Immature natural killer cell (primary cell): ENCODE results near the gene DDX11. TPM values are rescaled to one million over a fixed set of nuclear protein-coding genes. Genes with fewer than 3 reads are reported as not detected.
"Not testable (repeated sequence)": the region's sequence is repeated elsewhere in the genome, so short reads cannot be mapped to it uniquely, and the experiment has no call there.

ENCODE experiments used
- DNase-seq, 3 donors: peaks; one replicate each; pipeline ENCODE4 v3.0.0; 2022; ENCODE audit warnings: mixed read lengths in 1 of 3
- H3K27ac Mint-ChIP-seq, 6 donors: one replicate each; pipeline ENCODE4 v1.8.0; 2020; ENCODE audit warnings: mixed read lengths in 6 of 6, mild to moderate bottlenecking in 5 of 6, inconsistent platforms in 4 of 6, moderate library complexity in 3 of 6
- H3K27me3 Mint-ChIP-seq, 3 donors: one replicate each; pipeline ENCODE4 v1.8.0; 2020 to 2021; ENCODE audit warnings: low read depth in 3 of 3, mild to moderate bottlenecking in 3 of 3, mixed read lengths in 3 of 3, moderate library complexity in 3 of 3, inconsistent platforms in 1 of 3
- H3K36me3 Mint-ChIP-seq, 3 donors: one replicate each; pipeline ENCODE4 v1.8.0; 2020; ENCODE audit warnings: mixed read lengths in 3 of 3, inconsistent platforms in 2 of 3, mild to moderate bottlenecking in 2 of 3
- H3K4me1 Mint-ChIP-seq, 2 donors: one replicate each; pipeline ENCODE4 v1.8.0; 2020; ENCODE audit warnings: inconsistent platforms in 2 of 2, mild to moderate bottlenecking in 2 of 2, mixed read lengths in 2 of 2, moderate library complexity in 1 of 2
- H3K4me3 Mint-ChIP-seq, 5 donors: one replicate each; pipeline ENCODE4 v1.8.0; 2020; ENCODE audit warnings: mild to moderate bottlenecking in 5 of 5, mixed read lengths in 5 of 5, inconsistent platforms in 3 of 5, moderate library complexity in 3 of 5
- H3K9me3 Mint-ChIP-seq, 6 donors: one replicate each; pipeline ENCODE4 v1.8.0; 2020; ENCODE audit warnings: mild to moderate bottlenecking in 6 of 6, mixed read lengths in 6 of 6, inconsistent platforms in 4 of 6, moderate library complexity in 3 of 6
- polyA plus RNA-seq, 3 donors: library from polyadenylated mRNA; unstranded; fragments of 300-500 nt; fragmentation: Illumina TruSeq; gene quantifications; one replicate each; pipeline ENCODE4 v1.2.3, GENCODE V29; 2021

DDX11 gene
- polyA plus RNA-seq, 3 donors from 2014 or later: 5.4 to 14.7 TPM; not detected in 1

DNA sequence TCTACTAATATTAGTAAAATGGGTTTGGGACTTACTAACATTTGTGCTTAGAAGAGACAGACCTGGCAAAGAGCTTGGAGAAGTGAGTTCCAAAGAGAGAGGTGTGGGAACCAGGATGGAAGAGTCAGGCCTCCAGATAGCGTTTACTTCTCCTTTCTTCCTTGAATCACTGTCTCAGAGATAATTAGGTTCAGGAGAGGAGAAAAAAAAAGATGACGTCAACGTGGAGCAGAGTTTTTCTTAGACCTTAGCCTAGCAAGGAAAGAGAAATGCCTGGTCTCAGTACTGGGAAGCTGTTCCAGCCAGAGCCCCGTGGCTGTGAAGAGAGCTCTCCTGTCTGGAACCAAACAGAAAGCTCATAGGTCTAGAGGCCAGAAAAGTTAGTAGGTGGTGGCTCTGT lies 3.4 kb downstream of the DDX11 start:
- not testable (repeated sequence) for H3K9me3 Mint-ChIP-seq, H3K4me3 Mint-ChIP-seq

DNA sequence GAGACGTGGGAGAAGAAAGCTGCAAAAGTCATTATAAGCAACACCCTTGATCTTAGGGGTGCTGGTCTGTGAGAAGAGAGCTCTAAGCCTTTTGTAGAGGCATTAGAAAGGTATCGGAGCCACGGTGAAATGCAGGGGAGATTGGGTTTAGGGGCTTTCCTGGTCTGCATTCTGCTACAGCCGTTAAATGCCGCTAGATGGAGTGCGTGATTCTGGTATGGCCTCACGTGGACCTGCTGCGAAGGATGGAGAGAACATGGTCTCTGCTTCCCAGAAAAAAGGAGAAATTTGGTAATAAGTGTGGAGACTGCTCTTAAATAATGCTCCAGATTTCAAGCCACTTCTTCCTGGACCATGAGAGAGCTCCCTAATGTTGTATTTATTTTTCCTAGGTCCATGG lies 4.3 kb downstream of the DDX11 start:
- not testable (repeated sequence) for DNase-seq, H3K9me3 Mint-ChIP-seq, H3K27me3 Mint-ChIP-seq, H3K27ac Mint-ChIP-seq, H3K4me3 Mint-ChIP-seq
- peaks cover 0 to 16% (median 0%) of the 10 kb centered on the region in 3 donors for H3K36me3 Mint-ChIP-seq
- peaks cover 27 to 40% of the 10 kb centered on the region in 2 donors for H3K4me1 Mint-ChIP-seq

More for the DNA sequence above, 3.4 kb downstream of the DDX11 start:
- Mint-ChIP-seq H3K4me1 (peaks cover 30 to 46% of the 10 kb centered on the region in 2 donors), H3K36me3 (peaks cover 0 to 16% (median 0%) of the 10 kb centered on the region in 3 donors)
- DNase-seq, H3K27ac Mint-ChIP-seq, H3K27me3 Mint-ChIP-seq: not testable (repeated sequence)

DNA sequence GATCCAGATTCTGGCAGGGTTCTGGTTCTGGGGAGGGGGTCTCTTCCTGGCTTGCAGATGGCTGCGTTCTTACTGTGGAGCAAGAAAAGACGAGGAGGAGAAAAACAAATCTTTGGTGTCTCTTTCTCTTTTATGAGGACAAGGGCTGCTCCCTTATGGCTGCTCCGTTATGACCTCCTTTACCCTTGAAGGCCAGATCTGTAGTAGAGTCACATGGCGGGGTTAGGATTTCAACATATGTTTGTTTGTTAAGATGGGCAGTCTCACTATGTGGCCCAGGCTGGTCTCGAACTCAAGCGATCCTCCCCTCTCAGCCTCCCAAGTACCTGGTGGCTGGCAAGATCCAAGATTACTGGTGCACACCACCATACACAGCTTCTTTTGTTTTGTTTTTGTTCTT lies 5.8 kb downstream of the DDX11 start:
- H3K27ac Mint-ChIP-seq, H3K4me3 Mint-ChIP-seq, H3K27me3 Mint-ChIP-seq, DNase-seq, H3K9me3 Mint-ChIP-seq: not testable (repeated sequence)
- Mint-ChIP-seq H3K36me3 (peaks cover 0 to 22% (median 0%) of the 10 kb centered on the region in 3 donors), H3K4me1 (peaks cover 13 to 27% of the 10 kb centered on the region in 2 donors)

DNA sequence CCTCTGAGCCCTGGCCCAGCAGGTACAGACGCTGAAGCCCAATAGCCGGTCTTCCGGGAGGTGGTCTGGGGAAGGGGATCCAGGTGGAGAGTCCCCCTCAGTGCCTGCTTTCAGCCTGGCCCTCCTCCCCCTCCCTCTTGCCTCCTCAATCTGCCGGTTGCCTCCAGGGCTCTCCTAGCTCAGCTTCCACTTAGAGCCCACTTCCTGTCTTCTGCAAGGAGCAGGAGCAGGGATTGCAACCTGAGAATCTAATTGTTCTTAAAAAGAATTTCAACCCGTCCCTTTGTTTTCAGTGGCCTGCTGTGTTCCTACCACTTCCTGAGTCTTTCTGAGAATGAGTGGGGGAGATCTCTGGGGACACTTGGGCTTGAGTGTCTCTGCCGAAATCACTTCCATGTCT lies 6.6 kb downstream of the DDX11 start:
- Mint-ChIP-seq H3K4me1 (peaks cover 10 to 19% of the 10 kb centered on the region in 2 donors), H3K4me3 (peak overlapping the region in 3 of 5 donors; percentile 2 to 52 (median 41)), H3K36me3 (peaks cover 0 to 26% (median 0%) of the 10 kb centered on the region in 3 donors), H3K27ac (peak overlapping the region in 4 of 6 donors; percentile 16 to 69 (median 52))
- not testable (repeated sequence) for DNase-seq, H3K27me3 Mint-ChIP-seq, H3K9me3 Mint-ChIP-seq

DNA sequence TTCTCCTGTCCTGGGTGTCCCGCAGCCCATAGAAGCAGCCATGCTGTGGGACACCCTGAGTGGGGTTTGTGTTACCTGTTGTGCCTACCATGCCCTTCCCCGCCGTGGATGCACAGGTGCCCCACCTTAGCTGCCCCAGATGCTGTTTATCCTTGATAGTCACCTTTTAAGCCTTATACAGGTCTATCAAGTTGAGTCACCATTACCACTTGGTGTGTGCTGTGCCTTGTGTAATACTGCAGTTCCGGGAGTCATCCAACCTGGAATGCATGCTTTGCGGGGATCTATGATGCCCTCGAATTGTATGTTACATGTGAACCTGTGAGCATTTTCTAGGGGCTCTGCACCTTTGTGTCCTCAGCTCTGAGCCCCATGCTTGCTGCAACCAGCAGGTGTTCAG lies 7.6 kb downstream of the DDX11 start:
- Mint-ChIP-seq H3K27ac (peak overlapping the region in 3 of 6 donors; percentile 0 to 37 (median 32)), H3K4me1 (peaks cover 10 to 13% of the 10 kb centered on the region in 2 donors), H3K36me3 (peaks cover 0 to 26% (median 0%) of the 10 kb centered on the region in 3 donors)
- not testable (repeated sequence) for DNase-seq, H3K9me3 Mint-ChIP-seq, H3K27me3 Mint-ChIP-seq, H3K4me3 Mint-ChIP-seq

DNA sequence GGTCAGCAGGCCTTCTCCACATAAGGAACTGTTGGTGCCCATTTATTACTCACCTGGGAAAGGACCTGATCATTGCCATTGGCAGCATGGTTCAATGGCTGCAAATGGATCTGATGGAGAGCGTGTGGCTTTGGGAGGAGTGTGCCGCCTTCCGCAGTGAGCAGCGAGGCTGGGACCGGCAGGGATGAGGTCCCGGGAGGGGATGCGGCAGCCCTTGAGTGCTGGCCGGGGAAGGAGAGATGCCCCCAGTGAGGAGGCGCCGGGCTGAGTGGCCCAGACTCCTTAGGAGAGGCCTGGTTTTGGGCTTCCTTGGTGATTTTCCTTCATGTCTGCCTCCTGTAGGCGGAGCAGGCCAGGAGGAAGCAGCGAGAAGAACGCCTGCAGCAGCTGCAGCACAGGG lies 10.6 kb downstream of the DDX11 start:
- not testable (repeated sequence) for DNase-seq, H3K27me3 Mint-ChIP-seq, H3K9me3 Mint-ChIP-seq, H3K4me3 Mint-ChIP-seq
- peaks cover 0 to 32% (median 1%) of the 10 kb centered on the region in 3 donors for H3K36me3 Mint-ChIP-seq
- peak overlapping the region in 1 of 6 donors; percentile 7 for H3K27ac Mint-ChIP-seq
- peaks cover 10 to 13% of the 10 kb centered on the region in 2 donors for H3K4me1 Mint-ChIP-seq

DNA sequence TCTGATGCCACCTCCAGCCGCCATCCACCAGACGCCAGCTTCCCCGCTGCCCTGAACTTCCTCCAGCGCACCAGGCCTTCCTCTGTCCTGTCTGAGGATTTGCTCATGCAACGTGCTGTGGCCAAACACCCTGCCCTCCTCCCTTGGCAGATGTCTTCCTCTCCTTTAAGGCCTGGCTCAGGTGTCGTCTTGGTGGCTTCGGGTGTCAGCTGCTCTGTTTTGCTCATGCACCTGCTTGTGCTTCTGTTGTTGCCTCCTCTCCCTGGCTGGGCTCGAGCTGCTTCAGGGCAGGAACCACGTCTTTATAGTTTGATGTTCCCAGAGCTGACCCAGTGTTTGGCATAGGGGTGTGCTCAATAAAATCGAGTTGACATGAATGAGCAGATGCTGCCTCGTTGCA lies 12.4 kb downstream of the DDX11 start:
- H3K27ac Mint-ChIP-seq, DNase-seq, H3K4me3 Mint-ChIP-seq, H3K27me3 Mint-ChIP-seq, H3K4me1 Mint-ChIP-seq, H3K9me3 Mint-ChIP-seq: not testable (repeated sequence)
- peaks cover 0 to 28% (median 5%) of the 10 kb centered on the region in 3 donors for H3K36me3 Mint-ChIP-seq

DNA sequence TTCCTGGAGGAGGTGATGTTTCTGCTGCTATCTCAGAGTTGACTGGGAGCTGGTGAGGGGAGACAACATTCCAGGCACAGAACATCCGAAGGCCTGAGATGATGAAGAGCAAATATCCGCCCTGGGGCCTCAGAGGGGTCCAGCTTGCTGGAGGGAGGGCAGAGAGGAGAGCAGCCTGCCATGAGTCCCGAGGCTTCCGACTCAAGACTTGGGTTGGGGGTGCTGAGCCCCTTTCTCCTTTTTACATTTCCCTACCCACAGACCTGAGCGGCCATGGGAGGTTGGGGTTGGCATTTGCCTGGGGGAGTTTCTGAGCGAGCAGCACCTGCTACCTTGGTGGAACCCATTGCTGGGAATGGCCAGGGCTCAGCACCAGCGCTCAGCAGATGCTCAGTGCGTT lies 13.8 kb downstream of the DDX11 start:
- not testable (repeated sequence) for H3K4me3 Mint-ChIP-seq, H3K9me3 Mint-ChIP-seq, H3K27me3 Mint-ChIP-seq, DNase-seq, H3K27ac Mint-ChIP-seq, H3K4me1 Mint-ChIP-seq
- H3K36me3 Mint-ChIP-seq: peaks cover 0 to 30% (median 5%) of the 10 kb centered on the region in 3 donors

DNA sequence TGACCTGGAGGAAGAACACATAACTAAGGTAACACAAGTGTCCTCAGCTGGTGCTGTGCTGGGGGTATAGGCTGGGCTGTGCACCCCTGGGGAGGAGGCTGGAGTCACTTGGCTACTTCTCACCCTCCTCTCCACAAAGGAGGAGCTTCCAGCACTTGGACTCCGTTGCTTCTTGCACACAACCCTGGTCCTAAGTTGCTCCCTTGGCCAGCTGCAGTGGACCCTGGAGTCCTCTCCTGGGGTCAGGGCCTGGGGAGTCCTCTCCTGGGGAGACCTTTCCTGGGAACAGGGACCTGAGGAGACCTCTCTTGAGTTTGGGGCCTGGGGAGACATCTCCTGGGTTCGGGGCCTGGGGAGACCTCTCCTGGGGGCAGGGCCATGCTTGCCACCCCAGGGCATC lies 14.3 kb downstream of the DDX11 start:
- not testable (repeated sequence) for H3K9me3 Mint-ChIP-seq, H3K27me3 Mint-ChIP-seq, DNase-seq, H3K27ac Mint-ChIP-seq, H3K4me1 Mint-ChIP-seq, H3K4me3 Mint-ChIP-seq
- peaks cover 0 to 32% (median 5%) of the 10 kb centered on the region in 3 donors for H3K36me3 Mint-ChIP-seq

DNA sequence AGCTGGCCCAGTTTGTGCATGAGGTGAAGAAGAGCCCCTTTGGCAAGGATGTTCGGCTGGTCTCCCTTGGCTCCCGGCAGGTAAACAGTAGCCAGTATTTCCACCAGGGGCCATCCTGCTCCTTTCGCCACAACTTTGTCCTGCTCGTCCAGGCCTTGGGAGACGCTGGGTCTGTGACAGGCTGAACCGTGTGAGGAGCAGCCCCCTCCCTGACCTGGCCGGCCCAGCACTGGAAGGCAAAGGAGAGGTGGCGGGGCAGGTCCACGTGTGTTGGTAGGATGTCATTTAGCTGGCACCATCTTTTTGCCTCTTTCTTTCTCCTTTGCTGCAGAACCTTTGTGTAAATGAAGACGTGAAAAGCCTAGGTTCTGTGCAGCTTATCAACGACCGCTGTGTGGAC lies 15.4 kb downstream of the DDX11 start:
- no peak overlapping the region for H3K27ac Mint-ChIP-seq
- no peak overlapping the region for H3K4me3 Mint-ChIP-seq
- H3K36me3 Mint-ChIP-seq: peaks cover 0 to 33% (median 5%) of the 10 kb centered on the region in 3 donors
- DNase-seq: no peak
- no peaks in the 10 kb centered on the region for H3K9me3 Mint-ChIP-seq
- peaks cover 0 to 2% (median 0%) of the 10 kb centered on the region in 3 donors for H3K27me3 Mint-ChIP-seq
- H3K4me1 Mint-ChIP-seq: no peaks in the 10 kb centered on the region

DNA sequence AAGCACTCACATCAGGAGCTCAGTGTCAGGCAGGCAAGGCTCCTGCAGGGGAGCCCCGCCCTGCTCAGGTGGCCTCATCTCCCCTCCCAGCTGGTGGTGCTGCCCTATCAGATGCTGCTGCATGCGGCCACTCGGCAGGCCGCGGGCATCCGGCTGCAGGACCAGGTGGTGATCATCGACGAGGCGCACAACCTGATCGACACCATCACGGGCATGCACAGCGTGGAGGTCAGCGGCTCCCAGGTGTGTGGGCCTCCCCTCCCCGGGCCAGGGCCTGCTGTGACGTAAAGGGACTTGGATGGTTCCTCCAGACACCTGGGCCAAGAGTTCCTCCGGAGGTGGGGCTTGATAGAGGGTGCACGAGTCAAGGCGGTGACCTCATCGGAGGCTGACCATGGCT lies 18.0 kb downstream of the DDX11 start:
- H3K27ac Mint-ChIP-seq, DNase-seq, H3K27me3 Mint-ChIP-seq, H3K4me3 Mint-ChIP-seq, H3K9me3 Mint-ChIP-seq, H3K4me1 Mint-ChIP-seq: not testable (repeated sequence)
- H3K36me3 Mint-ChIP-seq: peaks cover 5 to 35% (median 8%) of the 10 kb centered on the region in 3 donors

DNA sequence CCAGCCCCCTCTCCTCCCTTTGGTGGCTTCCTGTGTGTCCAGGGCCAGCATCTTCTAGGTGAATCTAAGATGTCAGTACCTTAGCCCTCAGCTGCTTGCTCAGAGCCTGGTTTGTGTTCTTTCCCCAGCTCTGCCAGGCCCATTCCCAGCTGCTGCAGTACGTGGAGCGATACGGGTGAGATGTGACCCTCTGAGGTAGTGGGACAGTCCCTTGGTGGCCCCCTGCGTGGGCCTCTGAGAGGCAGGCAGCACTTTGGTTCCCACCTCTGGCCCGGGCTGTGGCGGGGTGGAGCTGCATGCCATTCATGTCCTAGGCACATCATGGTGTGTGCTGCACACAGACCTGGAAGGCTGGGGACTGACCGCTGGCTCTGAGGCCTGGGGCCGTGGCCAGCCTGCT lies 19.1 kb downstream of the DDX11 start:
- H3K4me1 Mint-ChIP-seq, DNase-seq, H3K9me3 Mint-ChIP-seq, H3K27ac Mint-ChIP-seq, H3K27me3 Mint-ChIP-seq, H3K4me3 Mint-ChIP-seq: not testable (repeated sequence)
- H3K36me3 Mint-ChIP-seq: peaks cover 5 to 32% (median 8%) of the 10 kb centered on the region in 3 donors

DNA sequence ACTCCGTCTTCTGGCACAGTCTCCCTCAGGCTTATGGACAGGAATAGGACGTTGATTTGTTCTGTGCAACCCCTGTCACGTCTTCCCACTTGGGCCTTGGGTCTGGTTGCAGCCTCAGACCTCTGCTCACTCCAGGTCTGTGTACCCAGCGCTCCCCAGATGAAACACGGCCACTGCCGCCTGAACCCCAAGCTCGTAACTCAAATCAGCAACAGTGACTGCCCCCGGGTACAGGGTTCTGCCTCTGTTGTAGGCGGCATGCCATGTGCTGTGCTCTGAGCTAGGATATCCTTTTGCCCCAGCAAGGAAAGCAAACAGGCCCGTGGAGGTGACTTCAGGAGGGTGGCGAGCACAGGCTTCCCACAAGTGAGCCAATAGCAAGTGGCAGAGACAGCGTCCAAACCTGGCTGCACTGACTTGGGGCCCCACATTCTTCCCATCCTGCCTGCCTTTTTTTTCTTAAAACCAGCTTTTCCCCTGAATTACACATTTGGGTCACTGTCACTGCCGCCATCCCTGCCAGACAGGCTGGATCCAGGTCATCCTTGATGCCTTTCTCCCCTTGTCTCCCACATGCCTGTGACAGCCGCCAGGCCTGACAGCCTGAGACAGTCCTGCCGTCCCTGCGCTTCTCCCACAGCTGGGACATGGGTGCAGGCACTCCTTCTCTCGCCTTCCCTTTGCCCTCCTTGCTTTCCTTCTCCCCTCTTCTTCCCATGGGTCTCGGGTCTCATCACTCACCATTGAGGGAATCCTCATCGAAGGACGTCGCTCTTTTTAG lies 21.6 kb downstream of the DDX11 start:
- H3K27ac Mint-ChIP-seq, H3K9me3 Mint-ChIP-seq, H3K27me3 Mint-ChIP-seq, H3K4me1 Mint-ChIP-seq, H3K4me3 Mint-ChIP-seq, DNase-seq: not testable (repeated sequence)
- H3K36me3 Mint-ChIP-seq: peaks cover 4 to 25% (median 5%) of the 10 kb centered on the region in 3 donors

DNA sequence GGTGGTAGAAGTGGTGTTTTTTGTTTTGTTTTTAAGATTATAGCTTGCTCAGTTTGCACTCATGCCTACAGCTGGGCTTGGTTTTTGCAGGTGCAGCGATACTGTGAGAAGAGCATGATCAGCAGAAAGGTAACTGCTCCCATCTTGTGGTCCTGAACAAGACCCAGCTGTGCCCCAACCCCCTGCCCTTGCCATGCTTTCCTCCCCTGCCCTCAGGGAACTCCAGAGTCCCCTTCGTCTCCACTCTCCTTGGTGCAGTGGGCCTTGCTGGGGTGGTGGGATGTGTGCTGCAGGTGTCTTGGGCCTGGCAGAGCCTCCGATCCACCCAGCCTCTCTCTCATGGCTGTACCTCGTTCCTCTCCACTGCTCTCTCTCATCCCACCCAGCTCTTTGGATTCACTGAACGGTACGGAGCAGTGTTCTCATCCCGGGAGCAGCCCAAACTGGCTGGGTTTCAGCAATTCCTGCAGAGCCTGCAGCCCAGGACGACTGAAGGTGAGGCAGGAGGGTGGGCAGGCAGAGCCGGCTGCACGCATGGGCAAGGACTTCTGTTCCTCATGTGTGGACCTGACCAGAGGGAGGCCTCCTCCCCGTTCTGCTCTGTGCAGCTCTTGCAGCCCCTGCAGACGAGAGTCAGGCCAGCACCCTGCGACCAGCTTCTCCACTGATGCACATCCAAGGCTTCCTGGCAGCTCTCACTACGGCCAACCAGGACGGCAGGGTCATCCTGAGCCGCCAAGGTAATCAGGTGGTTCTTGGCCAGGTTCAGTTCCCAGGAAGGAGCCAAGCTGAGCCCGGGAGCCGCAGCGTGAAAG lies 22.8 kb downstream of the DDX11 start:
- not testable (repeated sequence) for DNase-seq, H3K4me3 Mint-ChIP-seq, H3K27ac Mint-ChIP-seq, H3K9me3 Mint-ChIP-seq, H3K27me3 Mint-ChIP-seq, H3K4me1 Mint-ChIP-seq
- H3K36me3 Mint-ChIP-seq: peaks cover 4 to 25% (median 5%) of the 10 kb centered on the region in 3 donors
